CD1c-positive myeloid dendritic cell (primary cell): ENCODE results near the gene BIRC7.

Experiments
- DNase-seq: peaks from one replicate; pipeline ENCODE4 v3.0.0-alpha.2; 2016; ENCODE audit errors: extremely low spot score

The BIRC7 gene

GRCh38 chr20:63235399-63235983 lies at the start of gene BIRC7:
TSS of gene BIRC7 (plus strand) at chr20:63235905. CDS start at chr20:63236097, 192 bp downstream.
- peak; percentile 7 for DNase-seq

- DNase-seq = no peak
These were observed 49.6 kb upstream of the BIRC7 start for GRCh38 chr20:63186084-63186483.

- DNase-seq = no peak
These were observed 49.0 kb upstream of the BIRC7 start for GRCh38 chr20:63186528-63187316.

GRCh38 chr20:63187338-63188158 lies 48.2 kb upstream of the BIRC7 start:
- DNase-seq = no peak

GRCh38 chr20:63188159-63188442 lies 47.6 kb upstream of the BIRC7 start:
- no peak for DNase-seq

- DNase-seq = no peak
These were observed 46.9 kb upstream of the BIRC7 start for GRCh38 chr20:63188641-63189321.

GRCh38 chr20:63189322-63189642 lies 46.4 kb upstream of the BIRC7 start:
- DNase-seq = no peak

- no peak for DNase-seq
These were observed 45.7 kb upstream of the BIRC7 start for GRCh38 chr20:63189846-63190559.

GRCh38 chr20:63190828-63191227 lies 44.9 kb upstream of the BIRC7 start:
- no peak for DNase-seq

- DNase-seq = no peak
These were observed 44.3 kb upstream of the BIRC7 start for GRCh38 chr20:63191400-63191799.

GRCh38 chr20:63192721-63193120 lies 43.0 kb upstream of the BIRC7 start:
- DNase-seq = no peak

GRCh38 chr20:63194007-63194796 lies 41.5 kb upstream of the BIRC7 start:
- DNase-seq = no peak

- no peak for DNase-seq
These were observed 40.9 kb upstream of the BIRC7 start for GRCh38 chr20:63194797-63195173.

- DNase-seq = no peak
These were observed 38.8 kb upstream of the BIRC7 start for GRCh38 chr20:63196768-63197470.

GRCh38 chr20:63198606-63199005 lies 37.1 kb upstream of the BIRC7 start:
- DNase-seq = no peak

- DNase-seq = no peak
These were observed 33.7 kb upstream of the BIRC7 start for GRCh38 chr20:63202021-63202420.

- no peak for DNase-seq
These were observed 32.7 kb upstream of the BIRC7 start for GRCh38 chr20:63202811-63203526.

GRCh38 chr20:63204362-63204761 lies 31.3 kb upstream of the BIRC7 start:
- no peak for DNase-seq

- DNase-seq = no peak
These were observed 29.8 kb upstream of the BIRC7 start for GRCh38 chr20:63205896-63206295.

GRCh38 chr20:63206878-63207277 lies 28.8 kb upstream of the BIRC7 start:
- no peak for DNase-seq
